Astrocyte of the spinal cord (primary cell): Measurements from ENCODE around the gene ERCC3.
"Not testable (repeated sequence)": the region's sequence is repeated elsewhere in the genome, so short reads cannot be mapped to it uniquely, and the experiment has no call there.

ENCODE experiments used
- DNase-seq: peaks from one replicate; pipeline ENCODE4 v3.0.0; 2011; ENCODE audit warnings: low read depth, low spot score
- H3K4me3 ChIP-seq: 2 replicates; pipeline ENCODE4 v1.5.1; 2011; ENCODE audit warnings: low read depth, mild to moderate bottlenecking, low read length, moderate library complexity
- CTCF ChIP-seq: IDR thresholded peaks from 2 replicates; pipeline ENCODE4 v1.5.1; 2012; ENCODE audit warnings: low read depth, mild to moderate bottlenecking, low read length, inconsistent platforms
- in situ Hi-C: cut with HindIII; loops from 2 replicates; pipeline ENCODE4 v1.10.0; 2017; ENCODE audit warnings: low sequenced_read_pairs

ERCC3 gene

GRCh38 chr2:127231130-127231865 is 62.6 kb downstream of the ERCC3 start:
- H3K4me3 ChIP-seq, result no peak overlapping the region
- TF ChIP-seq CTCF, result no peak
- in situ Hi-C loops, result no loop called here
- DNase-seq, result no peak

- H3K4me3 ChIP-seq, result no peak overlapping the region
- in situ Hi-C loops, result no loop called here
- no peak for DNase-seq
- no peak for TF ChIP-seq CTCF
Observed at GRCh38 chr2:127229555-127229954, 64.4 kb downstream of the ERCC3 start.

- TF ChIP-seq CTCF, result no peak
- in situ Hi-C loops, result no loop called here
- H3K4me3 ChIP-seq, result no peak overlapping the region
- DNase-seq, result no peak
Observed at GRCh38 chr2:127228102-127228501, 65.8 kb downstream of the ERCC3 start.

- DNase-seq, H3K4me3 ChIP-seq, in situ Hi-C loops: not testable (repeated sequence)
Observed at GRCh38 chr2:127227264-127227660, 66.7 kb downstream of the ERCC3 start.

GRCh38 chr2:127226520-127227263 is 67.3 kb downstream of the ERCC3 start:
- no peak for TF ChIP-seq CTCF
- in situ Hi-C loops, result no loop called here
- H3K4me3 ChIP-seq, result no peak overlapping the region
- DNase-seq, result peak; percentile 93

GRCh38 chr2:127226132-127226519 is 67.8 kb downstream of the ERCC3 start:
- H3K4me3 ChIP-seq, result no peak overlapping the region
- in situ Hi-C loops, result no loop called here
- no peak for TF ChIP-seq CTCF
- no peak for DNase-seq
